AG04450 (cell line): Measurements from ENCODE around the gene FAF1. TPM values are rescaled to one million over a fixed set of nuclear protein-coding genes. Genes with fewer than 3 reads are reported as not detected.
"Not testable (repeated sequence)": the region's sequence is repeated elsewhere in the genome, so short reads cannot be mapped to it uniquely, and the experiment has no call there.

Experiments used
- CTCF ChIA-PET: fragments of 300-600, 350-600 bp; formaldehyde crosslinking; extraction: SDS; loops from one replicate; lab custom pipeline; 2022; ENCODE audit warnings: antibody characterized with exemption, inconsistent platforms; lab: Charles Lee
- POLR2A ChIA-PET: fragments of 350-600 bp; formaldehyde crosslinking; extraction: SDS; loops from one replicate; lab custom pipeline; 2021; ENCODE audit warnings: antibody characterized with exemption, inconsistent platforms; lab: Yijun Ruan, JAX
- DNase-seq: peaks from one replicate; pipeline ENCODE4 v3.0.0-alpha.2; 2011; ENCODE audit warnings: low read depth, low spot score
- H3K27ac ChIP-seq: one replicate; pipeline ENCODE4 v1.5.1; 2012; ENCODE audit warnings: low read depth, low read length, control low read depth
- H3K27me3 ChIP-seq: one replicate; pipeline ENCODE4 v1.6.0; 2012; ENCODE audit warnings: low read length; ENCODE audit not compliant: control insufficient read depth, insufficient read depth
- H3K4me3 ChIP-seq: 2 replicates; pipeline ENCODE4 v1.5.1; 2011; ENCODE audit warnings: mild to moderate bottlenecking, low read depth, low read length, control low read depth
- H3K9me3 ChIP-seq: 2 replicates; pipeline ENCODE4 v1.5.1; 2012; ENCODE audit warnings: low read length; ENCODE audit not compliant: control insufficient read depth, insufficient read depth
- polyA plus RNA-seq: library from polyadenylated mRNA; depleted of rRNA; stranded (reverse); fragments of >200 nt; gene quantifications from 2 replicates; pipeline ENCODE4 v1.2.3, GENCODE V29; 2011
- TF ChIP-seq, protein P1 (sequence below): IDR thresholded peaks from 2 replicates; pipeline ENCODE4 v1.5.1; 2011; ENCODE audit warnings: low read depth, low read length, control low read depth, inconsistent platforms

FAF1 gene
- polyA plus RNA-seq, 1 experiment: 37.9 TPM

DNA sequence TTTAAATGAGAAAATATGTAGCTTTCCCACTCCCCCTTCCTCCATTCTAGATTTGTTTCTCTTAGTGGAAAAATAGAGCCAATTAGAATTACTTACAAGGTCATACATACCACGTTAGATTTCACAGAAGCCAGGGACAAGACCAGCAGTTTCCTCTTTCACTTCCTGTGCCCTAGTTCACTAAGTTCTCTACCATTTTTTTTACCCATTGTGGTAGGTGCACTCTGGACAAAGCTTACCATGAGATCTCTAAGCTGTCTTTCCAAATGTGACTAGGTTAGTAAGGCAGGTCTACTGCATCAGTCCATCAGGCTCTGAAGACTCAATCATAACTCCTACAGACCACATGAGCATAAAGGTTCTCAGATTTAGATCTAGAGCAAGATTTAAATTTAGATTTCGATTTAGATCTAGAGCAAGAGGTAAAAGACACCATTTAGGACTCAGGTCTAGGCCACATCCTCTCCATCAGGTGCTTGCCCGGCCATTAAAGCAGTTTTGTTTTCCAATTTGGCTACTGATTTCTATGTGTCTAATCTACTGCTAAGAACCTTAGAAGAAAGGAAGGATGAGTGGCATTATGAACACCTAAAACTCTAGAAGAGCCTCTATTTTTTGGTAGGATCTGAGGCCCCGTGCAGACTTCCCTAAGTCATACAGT is 235.3 kb downstream of the FAF1 start:
- no peak overlapping the region for H3K27ac ChIP-seq
- ChIA-PET POLR2A (no interaction called here), CTCF (interaction anchor here (2.9 kb wide), 1 partner anchor 11 kb away, joined by 13 read pairs; no protein-coding TSS in a partner anchor)
- DNase-seq: no peak
- no peak overlapping the region for H3K4me3 ChIP-seq
- no peaks in the 10 kb centered on the region for H3K27me3 ChIP-seq
- TF ChIP-seq, protein P1, sequence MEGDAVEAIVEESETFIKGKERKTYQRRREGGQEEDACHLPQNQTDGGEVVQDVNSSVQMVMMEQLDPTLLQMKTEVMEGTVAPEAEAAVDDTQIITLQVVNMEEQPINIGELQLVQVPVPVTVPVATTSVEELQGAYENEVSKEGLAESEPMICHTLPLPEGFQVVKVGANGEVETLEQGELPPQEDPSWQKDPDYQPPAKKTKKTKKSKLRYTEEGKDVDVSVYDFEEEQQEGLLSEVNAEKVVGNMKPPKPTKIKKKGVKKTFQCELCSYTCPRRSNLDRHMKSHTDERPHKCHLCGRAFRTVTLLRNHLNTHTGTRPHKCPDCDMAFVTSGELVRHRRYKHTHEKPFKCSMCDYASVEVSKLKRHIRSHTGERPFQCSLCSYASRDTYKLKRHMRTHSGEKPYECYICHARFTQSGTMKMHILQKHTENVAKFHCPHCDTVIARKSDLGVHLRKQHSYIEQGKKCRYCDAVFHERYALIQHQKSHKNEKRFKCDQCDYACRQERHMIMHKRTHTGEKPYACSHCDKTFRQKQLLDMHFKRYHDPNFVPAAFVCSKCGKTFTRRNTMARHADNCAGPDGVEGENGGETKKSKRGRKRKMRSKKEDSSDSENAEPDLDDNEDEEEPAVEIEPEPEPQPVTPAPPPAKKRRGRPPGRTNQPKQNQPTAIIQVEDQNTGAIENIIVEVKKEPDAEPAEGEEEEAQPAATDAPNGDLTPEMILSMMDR: no peak
- H3K9me3 ChIP-seq: no peaks in the 10 kb centered on the region

DNA sequence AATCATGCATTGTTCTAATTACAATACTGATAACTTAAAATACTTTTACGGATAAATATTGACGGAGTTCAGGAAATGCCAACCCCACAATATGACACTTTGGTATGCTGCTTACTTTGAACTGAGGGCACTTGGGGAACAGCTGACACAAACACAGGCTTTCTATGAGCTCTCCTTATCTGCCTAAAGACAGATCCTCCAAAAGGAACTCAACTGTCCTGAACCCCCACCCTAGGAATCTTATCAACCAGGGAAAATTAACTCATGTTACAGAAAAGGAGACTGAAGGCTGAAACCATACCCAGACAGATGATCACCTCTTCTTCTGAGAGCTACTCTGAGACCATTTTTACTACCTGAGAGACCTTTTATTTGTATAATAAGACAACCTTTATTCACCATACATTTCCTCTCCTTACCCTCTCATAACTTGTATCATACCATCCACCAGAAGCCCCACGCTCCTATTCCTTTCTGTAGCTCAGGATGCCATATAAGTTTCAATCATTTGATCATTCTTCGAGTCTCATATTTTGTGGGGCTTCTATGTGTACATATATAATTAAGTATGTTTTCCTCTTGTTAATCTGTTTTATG is 239.5 kb downstream of the FAF1 start:
- no peak overlapping the region for H3K4me3 ChIP-seq
- no peak for DNase-seq
- ChIA-PET CTCF (interaction anchor here (0.6 to 3.3 kb wide), 3 partner anchors 14 to 18 kb away, joined by 3 to 15 read pairs (median 5); no protein-coding TSS in a partner anchor), POLR2A (no interaction called here)
- no peak overlapping the region for H3K27ac ChIP-seq
- TF ChIP-seq, protein P1: no peak
- no peaks in the 10 kb centered on the region for H3K27me3 ChIP-seq
- H3K9me3 ChIP-seq: 0 out of 2 replicates have a peak, but pooled peaks cover 3% of the 10 kb centered on the region

DNA sequence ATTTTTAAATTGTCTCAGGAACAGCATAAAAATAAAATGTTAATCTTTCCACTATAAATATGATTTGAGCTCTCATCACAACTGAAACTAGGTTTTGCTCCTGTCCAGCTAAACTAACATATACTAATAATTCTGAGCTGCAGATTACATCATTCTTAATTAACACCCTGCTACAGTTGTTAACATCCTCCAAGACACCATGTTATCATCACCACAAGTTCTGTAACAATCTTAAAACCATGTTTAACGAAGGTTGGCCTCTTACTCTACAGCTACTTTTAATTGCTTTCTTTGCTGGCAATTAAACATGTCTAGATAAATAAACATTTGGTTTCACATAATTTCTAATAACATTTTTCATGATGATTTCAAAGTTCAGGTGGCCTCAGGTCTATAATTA is 240.9 kb downstream of the FAF1 start:
- Histone ChIP-seq H3K4me3 (no peak overlapping the region), H3K27me3 (no peaks in the 10 kb centered on the region), H3K9me3 (0 out of 2 replicates have a peak, but pooled peaks cover 3% of the 10 kb centered on the region), H3K27ac (no peak overlapping the region)
- CTCF ChIA-PET: interaction anchor here (2.6 to 3.3 kb wide), 2 partner anchors 16 kb away, joined by 10 to 15 read pairs; no protein-coding TSS in a partner anchor
- POLR2A ChIA-PET: no interaction called here
- TF ChIP-seq, protein P1: no peak
- DNase-seq: no peak

DNA sequence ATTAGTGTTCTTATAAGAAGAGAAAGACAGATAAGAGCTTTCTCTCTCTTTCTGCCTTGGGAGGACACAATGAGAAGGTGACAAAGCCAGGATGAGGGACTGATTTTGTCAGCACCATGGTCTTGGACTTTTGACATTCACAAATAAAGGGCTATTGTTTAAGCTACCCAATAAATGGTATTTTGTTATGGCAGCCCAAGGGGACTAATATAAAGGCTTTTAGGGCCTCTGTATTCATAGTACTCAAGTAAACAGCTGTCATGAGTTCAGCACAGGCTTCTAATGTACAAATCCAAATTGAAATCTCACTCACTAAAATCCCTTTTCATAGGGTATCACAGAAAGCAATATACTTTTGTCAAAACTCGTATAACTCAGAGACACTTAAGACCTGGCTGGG is 242.7 kb downstream of the FAF1 start:
- ChIA-PET POLR2A (no interaction called here), CTCF (interaction anchor here (2.6 kb wide), 1 partner anchor 18 kb away, joined by 10 read pairs; no protein-coding TSS in a partner anchor)
- Histone ChIP-seq H3K9me3 (0 out of 2 replicates have a peak, but pooled peaks cover 3% of the 10 kb centered on the region), H3K4me3 (no peak overlapping the region), H3K27ac (no peak overlapping the region), H3K27me3 (no peaks in the 10 kb centered on the region)
- DNase-seq: no peak
- TF ChIP-seq, protein P1: no peak

DNA sequence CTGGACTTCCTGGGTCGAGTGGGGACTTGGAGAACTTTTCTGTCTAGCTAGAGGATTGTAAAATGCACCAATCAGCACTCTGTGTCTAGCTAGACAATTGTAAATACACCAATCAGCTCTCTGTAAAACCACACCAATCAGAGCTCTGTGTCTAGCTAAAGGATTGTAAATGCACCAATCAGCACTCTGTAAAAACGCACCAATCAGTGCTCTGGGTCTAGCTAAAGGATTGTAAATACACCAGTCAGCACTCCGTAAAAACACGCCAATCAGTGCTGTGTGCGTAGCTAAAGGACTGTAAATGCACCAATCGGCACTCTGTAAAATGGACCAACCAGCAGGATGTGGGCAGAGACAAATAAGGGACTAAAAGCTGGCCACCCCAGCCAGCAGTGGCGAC is 243.6 kb downstream of the FAF1 start:
- CTCF ChIA-PET, H3K27me3 ChIP-seq, H3K27ac ChIP-seq, H3K4me3 ChIP-seq, H3K9me3 ChIP-seq, POLR2A ChIA-PET, DNase-seq: not testable (repeated sequence)
